GM21529 (cell line): ENCODE measurements around the gene CCDC178.
A peak's percentile ranks its signal among the peaks of the same experiment; 100 is the strongest.
"Not testable (repeated sequence)": the region's sequence is repeated elsewhere in the genome, so short reads cannot be mapped to it uniquely, and the experiment has no call there.

Experiments used
- ATAC-seq: cut with Tn5 transposase; IDR thresholded peaks from one replicate; pipeline ENCODE4 v1.9.1; 2021; ENCODE audit not compliant: unreplicated experiment

CCDC178 gene

DNA sequence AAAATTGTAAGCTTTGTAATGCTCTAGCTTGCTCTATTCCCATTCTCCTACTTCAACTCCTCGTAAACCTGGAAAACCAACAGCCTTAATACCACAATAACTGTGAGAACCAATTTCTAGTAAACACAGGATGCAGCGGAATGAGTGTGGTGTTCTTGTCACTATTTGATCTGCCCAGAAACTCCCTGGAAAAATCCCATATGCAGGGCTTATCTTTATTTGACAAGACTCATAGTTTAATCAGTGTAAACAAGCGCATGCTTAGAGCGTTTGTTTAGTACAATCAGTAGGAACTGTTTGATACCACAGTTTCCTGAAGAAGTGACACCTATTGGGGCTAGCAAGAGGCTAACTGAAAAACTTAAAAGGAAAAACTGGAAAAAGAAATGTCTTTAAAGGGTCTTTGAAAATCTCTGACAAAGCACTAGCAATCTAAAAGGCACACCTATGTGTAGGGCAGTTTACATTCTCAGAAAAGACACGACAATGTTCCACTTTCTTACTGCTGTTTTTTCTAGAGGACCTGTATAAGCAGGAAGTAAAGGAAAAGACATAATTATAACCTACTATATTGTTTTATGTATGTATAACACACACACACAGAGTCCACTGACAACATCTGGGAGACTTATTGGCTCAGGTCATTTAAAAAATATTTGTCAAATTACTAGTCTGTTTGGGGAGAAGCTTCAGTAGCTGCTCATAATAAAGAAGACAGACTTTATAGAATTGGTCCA is 426.3 kb downstream of the CCDC178 start:
- no peak for ATAC-seq

DNA sequence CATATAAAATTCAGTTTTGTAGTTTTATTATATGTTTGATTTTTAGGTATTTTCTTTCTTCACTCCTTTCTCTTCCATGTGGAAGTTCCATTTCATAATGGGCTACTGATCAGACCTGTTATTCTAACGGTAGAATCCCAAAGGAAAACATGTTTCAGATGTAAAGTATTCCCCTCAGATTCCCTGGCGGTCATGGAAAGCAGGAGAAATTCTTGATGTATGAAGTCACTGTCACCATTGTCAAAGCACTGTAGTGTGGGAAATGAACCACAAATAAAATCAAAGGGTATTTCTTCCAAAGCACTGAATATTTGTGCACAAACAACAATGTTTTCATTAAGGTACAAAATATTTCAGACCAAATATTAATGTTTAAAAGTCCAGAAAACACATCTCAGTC is 430.4 kb downstream of the CCDC178 start:
- ATAC-seq = no peak

DNA sequence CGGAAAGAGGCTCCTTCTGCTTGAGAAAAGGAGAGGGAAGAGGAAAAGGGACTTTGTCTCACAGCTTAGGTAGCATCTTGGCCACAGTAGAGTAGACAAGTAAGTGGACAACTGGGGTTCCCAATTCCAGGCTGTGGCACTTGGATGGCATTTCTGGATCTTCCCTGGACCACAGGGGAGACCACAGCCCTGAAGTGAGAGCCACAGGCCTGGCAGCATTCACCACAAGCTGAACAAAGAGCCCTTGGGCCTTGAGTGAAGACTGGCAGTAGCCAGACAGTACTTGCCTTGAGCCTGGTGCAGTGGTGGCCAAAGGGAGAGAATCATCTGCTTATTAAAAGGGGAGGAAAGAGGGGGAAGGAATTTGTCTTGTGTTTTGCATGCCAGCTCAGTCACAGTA is 441.6 kb downstream of the CCDC178 start:
- ATAC-seq = no peak

DNA sequence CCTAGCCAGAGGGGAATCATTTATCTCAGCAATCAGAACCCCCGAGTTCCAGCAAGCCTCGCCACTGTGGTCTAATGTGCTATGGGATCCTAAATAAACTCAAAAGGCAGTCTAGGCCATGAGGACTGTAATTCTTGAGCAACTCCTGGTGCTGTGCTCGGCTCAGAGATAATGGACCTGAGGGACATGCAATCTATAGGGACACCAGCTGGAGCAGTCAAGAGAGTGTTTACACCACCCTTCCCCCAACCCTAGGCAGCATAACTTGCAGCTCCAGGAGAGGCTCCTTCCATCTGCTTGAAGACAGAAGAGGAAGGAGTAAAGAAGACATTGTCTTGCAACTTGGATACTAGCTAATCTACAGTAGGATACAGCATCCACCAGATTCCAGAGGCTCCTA is 442.2 kb downstream of the CCDC178 start:
- no peak for ATAC-seq

DNA sequence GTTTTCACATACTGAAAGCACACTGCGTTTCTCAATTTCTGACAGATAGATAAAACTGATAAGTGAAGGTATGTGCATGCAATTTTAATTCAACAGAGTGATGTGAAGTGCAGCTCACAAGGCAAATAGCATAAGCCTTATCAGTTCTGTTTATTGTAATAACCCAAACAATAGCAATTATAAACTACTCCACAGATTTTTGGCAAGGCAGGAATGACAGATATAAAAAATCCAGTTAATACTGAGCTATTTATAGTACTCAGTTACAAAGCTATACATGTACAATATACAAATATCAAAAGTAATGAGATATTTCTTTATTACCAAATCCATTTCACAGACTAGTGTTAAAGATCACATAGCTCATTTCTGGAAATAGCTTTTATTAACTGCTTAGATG is 456.8 kb downstream of the CCDC178 start:
- ATAC-seq = no peak

DNA sequence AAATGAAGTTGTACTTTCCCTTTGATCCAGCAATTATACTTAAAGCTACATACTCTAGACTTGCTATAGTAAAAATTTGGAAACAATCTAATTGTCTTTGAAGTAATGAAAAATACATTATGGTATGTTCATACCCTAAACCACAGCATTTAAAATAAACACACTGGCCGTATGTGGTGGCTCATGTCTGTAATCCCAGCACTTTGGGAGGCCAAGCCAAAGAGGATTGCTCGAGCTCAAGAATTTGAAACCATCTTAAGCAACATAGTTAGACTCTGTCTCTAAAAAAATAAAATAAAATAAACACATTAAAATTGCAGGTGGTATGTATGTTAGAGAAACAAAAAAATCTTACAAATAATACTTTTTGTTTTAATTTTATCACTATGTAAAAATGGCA is 459.6 kb downstream of the CCDC178 start:
- ATAC-seq = no peak

DNA sequence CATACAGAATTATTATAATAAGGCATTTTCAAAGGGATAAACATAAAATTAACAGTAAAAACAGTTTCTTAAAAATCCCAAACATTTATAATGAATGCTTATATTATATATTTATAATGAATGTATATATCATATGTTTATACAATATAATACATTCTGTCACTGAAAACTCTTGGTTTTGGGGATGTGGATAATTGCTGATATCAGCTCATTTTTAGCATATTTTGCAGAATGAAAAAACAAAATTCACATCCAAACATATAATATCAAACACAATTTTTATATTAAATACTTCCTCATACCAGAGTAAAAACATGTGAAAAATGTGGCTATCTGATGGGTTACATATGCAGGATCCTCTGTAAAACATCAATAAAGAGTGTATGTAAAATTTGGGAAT is 465.0 kb downstream of the CCDC178 start:
- no peak for ATAC-seq

DNA sequence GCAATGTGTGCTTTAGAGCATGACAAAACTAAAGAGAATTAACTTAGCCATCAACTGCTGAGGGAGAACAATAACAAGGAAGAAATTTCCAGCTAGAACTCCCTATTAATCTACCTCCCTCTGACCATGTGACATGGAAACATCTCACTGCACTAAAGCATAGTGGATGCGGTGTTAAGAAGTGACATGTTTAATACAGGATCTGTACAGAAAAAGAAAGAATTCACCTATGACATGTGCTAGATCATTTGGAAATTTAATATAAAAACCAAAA is 465.4 kb downstream of the CCDC178 start:
- no peak for ATAC-seq

DNA sequence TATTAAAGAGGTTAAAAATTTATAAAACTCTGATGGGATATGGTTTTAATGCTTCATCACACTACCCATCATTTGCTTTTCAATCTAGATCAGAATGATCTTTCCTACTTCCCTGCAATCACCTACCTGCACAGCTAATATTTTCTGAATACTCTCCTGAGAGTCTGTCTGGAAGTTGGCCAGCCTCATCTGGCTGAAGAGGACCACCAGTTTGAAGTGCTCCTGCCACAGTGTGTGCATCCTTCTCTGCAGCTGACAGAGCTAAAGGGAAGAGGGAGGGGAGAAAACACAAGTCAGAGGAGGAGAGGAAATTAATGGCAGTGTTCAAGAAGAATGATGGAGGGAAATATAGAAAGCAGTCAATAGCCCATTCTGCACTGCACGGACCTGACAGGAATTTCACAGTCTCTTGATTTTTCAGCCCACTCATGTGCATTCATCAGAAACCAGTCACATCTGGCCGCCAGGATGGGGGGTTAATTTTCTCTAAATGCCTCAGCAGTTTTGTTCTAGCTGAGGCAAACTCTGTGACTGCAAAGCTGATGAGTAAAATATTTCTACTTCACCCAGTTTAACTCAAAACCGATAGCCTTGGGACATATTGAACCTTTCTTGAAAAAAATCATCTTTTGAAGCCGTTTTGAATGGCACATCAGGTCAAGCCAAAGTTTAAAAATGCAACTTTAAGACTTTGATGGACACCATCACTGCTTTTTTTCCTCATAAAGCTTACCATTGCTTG is 465.9 kb downstream of the CCDC178 start:
- peak; percentile 86 for ATAC-seq

DNA sequence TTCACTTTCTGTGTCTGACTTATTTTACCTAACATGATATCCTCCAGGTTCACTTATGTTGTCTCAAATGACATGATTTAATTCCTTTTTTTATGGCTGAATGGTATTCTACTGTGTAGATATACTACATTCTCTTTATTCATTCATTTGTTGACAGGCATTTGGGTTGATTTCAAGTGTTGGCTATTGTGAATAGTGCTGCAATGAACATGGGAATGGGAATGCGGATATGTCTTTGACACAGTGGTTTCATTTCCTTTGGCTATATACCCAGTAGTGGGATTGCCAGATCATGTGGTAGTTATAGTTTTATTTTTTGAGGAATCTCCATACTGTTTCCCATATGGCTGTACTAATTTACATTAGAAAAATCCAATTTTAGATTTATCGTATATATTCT is 472.3 kb downstream of the CCDC178 start:
- no peak for ATAC-seq

DNA sequence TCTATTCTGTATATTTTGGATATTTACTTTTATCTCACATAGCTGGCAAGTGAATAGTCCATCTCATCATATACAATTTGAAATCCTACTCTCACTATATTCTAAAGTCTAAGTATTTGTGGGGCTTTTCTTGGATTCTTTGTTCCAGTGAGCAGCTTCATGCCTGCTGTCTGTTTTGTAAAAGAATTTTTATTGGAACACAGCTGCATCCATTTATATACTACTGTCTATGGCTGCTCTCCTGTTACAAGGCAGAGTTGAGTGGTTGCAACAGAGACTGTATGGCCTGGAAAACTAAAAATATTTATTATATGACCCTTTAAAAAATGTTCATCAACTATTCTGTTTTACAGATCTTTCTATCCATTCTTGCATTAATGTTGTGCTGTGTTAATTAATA is 474.4 kb downstream of the CCDC178 start:
- ATAC-seq = no peak

DNA sequence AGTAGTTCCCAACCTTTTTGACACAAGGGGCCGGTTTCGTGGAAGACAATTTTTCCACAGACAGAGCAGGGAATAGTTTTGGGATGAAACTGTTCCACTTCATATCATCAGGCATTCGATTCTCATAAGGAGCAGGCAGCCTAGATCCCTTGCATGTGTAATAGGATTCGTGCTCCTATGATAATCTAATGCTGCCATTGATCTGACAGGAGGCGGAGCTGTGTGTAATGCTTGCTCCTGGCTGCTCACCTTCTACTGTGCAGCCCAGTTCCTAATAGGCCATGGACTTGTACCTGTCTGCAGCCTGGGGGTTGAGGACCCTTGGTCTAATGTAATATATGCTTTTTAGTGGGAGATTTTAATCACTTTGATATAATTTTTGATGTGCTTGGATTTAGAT is 479.0 kb downstream of the CCDC178 start:
- ATAC-seq = no peak

DNA sequence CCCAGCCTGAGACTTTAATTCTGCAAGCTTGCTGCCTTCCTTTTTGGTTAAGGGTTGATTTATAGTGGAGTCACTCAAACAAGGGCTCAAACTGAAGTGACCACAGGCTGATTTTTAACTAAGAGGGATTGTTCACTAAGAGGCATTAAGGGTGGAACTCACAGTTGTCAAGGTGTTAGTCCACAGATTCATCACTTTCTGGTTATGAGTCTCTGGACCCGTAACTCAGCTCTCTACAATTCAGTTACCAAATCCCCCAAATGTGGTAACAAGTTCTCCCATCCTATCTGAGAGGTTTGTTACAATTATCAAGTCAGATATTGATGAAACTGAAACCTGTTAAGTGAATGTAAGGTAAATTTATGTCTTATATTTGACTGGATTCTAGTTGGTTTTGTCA is 481.8 kb downstream of the CCDC178 start:
- ATAC-seq = no peak

DNA sequence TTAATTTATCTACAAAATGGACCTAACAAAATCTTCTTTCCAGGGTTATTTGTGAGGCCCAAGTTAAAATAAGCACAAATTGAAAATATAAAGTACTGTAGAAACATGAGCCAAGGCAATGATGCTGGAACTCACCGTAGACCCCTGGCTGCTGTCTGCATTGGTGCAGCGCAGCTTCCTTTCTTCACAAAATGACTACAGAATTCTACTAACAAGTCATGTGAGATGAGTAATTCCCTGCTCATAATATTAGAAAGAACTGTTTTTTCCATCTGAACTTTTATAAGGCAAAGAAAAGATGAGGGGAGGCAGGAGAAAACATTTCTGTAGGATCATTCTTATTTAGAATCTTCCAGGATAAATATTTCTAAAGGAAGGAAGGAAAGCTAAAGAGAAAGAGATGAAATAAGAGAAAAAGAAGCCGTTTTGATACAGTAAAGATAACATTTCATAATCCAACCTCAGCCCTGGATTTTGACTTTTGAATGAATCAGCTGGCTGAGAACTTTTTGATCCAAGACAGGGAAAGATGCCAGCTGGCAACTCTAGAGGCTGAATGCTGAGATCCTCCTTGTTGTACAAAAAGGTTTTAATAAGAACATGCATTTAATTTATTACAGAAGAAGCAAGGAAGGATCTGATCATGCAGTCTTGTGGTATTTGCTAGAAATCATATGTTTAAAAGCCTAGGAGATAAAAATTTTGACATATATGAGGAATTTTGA is 483.8 kb downstream of the CCDC178 start:
- no peak for ATAC-seq

DNA sequence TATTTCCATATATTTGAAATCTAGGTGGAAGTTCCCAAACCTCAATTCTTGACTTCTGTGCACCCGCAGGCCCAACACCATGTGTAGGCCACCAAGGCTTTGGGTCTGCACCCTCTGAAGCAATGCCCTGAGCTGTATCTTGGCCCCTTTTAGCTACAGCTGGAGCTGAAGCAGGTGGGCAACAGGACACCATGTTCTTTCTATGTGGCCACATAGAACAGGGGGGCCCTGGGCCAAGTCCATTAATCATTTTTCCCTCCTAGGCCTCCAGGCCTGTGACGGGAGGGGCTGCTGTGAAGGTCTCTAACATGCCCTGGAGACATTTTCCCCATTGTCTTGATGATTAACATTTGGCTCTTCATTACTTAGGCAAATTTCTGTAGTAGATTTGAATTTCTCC is 488.2 kb downstream of the CCDC178 start:
- ATAC-seq = not testable (repeated sequence)

DNA sequence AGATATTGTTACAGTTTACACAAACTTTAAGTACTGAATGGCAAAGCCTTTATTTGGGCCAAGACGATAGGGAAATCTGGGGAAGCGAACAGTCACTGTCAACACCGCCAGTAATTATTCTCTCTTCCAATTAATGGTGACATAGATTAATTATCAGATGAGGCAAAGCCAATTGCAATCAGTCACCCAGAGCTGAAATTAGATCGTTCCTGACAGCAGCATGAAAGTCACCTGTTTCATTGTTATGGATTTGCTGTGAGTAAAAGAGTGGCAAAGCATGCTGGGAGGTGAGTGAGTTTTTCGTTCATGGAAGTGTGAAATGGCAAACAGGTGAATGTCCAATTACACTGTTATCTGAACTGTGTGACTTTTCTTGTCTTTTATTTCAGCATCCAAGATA is 502.9 kb downstream of the CCDC178 start:
- ATAC-seq = no peak

DNA sequence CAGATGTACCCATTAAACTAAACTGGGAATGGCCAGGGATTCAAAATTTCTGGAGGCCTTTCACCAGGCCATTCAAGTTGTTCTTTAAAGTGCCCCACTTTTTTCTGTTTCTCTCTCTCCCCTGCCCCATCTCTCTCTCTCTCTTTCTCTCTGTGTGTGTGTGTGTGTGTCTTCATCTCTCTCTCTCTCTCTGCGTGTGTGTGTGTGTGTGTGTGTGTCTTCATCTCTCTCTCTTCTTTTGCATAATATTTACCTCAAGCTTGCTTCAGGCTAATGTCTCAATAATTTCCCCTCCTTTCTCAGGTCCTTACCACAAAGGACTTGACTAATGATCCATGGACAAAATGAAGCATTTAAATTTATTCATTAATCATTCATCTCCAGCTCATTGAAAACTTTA is 503.5 kb downstream of the CCDC178 start:
- no peak for ATAC-seq

DNA sequence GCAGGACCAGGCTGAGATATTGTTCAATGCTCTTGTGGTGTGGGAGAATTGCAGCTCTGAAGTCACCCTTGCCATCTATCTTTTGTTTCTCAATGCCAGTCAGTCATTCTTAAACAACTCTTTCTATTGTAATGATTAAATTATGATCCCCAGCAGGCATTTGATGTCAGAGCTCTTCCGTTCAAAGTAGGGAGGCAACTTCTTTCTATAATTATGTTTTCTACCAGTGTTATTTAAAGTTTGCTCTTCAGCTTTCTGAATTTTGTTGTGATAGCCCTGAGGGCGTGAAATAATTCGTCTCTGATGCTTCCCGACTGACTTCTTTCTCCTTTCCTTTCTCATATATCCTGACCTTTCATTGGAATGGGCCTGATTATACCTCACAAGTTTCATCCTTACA is 506.3 kb downstream of the CCDC178 start:
- ATAC-seq = no peak

DNA sequence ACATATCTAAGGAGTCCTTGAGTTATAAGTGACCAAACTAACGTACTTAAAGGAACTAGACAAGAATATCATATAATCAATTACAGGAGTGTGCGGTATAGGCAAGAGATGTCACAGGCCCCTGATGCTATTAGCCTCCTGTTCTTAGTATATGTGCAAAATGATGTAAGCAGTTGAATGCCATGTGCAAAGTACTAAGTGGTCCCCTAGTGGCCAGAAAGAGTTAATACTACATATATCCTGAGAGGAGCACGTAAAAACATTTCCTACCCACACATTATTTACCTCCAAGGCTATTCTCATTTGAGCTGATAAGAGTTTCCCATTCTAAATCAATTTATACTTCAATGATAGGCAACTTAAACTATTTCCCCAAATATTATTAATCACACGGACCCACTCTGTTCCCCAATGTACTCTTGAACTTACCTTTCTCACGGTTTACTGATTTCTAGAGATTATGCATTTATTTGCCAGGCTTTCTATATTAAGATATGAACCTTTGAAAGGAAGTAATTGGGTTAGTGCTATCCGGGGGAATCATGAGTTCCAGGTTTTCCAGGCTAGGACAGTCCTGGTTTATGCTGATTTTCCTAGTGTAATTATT is 509.7 kb downstream of the CCDC178 start:
- ATAC-seq = peak; percentile 100

DNA sequence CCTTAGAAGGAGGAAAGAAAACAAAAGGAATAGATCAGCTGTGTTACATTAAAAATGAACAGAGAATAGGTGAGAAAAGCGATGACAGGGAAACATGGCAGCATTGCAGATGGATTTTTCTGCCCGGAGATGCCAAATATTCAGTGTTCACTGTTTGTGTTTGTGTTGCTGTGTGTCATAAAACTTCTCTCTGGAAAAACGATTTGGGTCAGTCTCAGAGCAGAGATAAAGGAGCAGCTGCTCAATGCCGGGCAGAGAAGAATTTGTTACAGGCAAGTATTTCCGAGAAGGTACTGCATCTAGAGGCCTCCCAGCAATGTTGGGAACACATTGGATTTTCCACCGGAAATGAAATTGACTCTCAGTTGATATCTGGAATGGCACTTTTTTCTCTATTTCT is 511.3 kb downstream of the CCDC178 start:
- no peak for ATAC-seq

DNA sequence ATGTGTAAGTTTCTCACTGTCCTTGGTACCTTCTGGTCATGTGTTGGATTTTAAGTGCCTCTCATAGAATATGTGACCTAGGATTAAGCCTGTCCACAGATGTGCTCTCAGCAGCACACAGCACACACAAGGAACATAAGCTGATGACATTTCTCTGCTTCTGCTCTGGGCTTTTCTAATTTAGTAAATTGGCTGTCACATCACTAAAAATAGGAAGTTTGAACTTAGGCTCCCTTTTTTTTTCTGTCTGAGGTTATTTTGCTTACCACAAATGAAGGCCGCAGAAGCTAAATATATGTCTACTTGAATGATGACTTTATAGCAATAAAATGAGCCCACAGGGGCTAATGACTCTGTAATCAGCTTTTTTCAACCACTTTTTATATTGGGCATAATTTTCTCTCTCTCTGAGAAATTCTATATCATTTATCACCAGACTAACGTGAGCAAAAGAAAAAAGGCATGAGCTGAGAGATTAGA is 517.5 kb downstream of the CCDC178 start:
- ATAC-seq = no peak
